ENCODE data around the gene HOXA13. TPM values are rescaled to one million over a fixed set of nuclear protein-coding genes. Genes with fewer than 3 reads are reported as not detected.

HOXA13 gene
- total RNA-seq, 1 experiment from 2014 or later = 3.4 TPM

DNA sequence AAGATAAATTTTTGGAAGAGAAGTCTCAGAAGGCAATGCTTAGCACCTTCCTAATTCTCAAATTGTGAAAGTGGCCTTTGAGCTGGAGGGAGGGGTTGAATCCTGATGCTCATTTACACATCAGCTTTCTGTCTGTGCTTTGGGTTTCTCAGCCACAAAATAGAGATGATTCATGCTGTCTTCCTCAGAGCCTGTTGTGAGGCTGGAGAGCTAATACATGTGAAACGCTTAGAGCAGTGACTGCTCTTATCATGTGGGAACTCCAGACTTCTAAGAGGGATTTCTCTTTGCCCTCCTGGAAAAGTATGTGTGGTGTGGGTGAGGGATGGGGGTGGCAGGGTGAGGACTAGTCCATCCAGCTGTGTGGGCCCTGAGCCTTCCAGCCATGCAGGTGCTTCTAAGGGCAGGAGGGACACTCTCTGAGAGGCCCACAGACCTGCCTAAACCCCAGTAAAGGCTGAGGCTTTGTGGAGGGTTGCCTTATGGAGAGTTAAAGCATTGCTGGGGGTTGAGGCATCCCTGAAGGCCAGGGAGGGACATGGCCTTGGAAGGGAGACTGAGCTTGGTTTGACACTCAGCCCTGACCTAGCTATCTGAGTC is 37.9 kb upstream of the HOXA13 start:
- DNase-seq (ENCODE audit: low read depth) = peak; percentile 83

DNA sequence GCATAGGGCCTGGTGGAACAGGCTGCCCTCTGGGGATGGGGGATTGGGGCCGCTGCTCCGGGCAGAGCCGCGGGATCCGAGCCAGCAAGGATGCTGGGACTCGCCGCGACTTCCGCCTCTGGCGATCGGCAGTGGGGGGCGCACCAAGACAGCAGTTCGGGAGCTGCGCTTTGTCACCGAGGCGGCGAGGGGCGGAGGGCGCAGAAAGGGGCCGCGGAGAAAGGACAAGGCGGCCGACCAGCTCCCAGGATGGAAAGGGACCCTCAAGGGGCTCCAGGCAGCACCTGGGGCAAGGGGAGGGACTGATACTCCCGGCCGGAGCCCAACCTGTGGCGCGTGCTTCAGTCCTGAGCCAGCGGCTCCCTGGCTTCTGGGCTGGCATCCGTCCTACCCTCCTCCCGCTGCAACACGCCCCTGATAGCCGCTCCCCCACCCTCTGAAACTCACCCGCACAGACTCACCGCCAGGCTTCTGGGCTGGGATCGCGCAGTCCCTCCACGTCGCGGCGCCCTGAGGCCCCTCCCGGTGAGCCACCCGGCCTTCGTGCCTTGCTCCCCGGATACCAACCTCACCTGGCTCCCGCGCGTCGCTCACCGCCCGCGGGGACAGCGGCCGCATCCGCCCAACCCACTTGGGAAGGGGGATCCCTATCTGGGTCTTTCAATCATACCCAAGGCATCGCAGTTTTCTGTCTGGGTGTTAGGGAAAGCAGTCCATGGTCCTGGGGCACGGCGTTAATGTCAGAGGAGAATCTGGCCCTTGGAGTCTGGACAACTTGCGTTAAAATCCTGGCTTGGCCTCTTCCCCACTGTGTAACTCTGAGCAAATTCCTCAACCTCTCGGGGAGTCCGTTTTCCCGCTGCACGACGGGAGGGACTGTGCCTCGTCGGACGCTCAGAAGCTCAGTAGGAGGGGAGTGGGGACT is 35.8 kb upstream of the HOXA13 start:
- DNase-seq (ENCODE audit: low read depth) = peak; percentile 56

DNA sequence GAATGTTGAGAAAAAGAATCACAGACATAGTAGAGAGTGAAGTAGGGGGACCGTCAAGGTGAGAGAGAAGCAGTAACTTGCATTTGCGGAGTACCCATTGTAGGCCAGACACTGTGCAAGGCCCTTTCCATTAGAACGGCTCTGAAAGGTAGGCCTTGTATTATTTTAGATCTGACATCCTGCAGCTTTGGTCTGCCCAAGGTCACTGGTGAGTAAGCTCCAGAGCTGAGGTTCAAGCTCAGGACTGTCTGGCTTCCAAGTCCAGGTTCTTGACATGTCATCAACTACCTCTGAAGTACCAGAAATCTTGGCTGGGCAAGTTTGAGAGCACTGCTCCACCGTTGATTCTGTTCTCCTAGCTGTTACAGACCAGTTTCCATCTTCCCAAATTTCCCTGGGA is 29.6 kb upstream of the HOXA13 start:
- no peak for DNase-seq (ENCODE audit: low read depth)

DNA sequence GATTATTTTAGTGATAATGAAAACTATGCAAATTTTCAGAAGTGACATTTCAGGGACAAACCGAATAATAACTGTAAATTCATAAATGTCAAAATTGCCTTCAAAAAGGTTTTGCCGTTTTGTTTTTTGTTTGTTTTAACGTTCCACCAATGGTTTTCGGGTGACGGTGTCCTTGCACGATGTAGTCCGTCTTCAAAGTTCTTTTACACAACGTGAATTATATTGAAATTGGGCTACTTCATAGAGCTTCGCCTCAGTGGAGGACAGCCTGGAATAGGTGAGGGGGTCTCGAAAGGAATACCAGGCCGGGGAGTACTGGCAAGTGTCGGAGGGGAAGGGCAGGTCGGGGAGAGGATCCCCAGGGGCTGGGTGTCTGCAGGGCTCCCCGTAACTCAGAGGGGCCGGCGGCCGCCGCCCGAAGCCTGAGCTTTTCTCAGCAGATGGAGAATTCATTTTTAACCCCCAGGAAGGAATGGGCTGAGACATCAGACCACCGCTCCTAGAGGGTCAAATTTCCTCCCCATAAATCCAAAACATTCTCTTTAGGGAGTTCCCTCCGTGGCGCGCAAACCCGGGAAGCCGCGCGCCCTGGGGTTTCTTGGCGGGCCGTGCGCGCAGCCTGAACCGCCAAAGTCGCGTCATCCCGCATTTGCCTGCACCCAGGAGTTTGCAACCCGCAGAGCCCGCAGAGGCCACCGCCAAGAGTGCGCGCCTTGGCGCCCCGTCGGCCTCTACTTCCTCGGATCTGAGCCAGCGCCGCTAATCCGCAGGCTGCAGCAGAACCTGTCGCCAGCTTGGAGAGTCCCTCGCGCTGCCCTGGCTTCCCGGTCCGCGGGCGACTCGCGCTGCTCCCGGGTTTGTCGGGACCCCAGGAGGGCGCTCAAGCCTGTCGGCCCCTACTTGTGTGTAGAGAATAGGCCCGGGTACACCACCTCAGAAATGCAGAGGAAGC is 25.4 kb upstream of the HOXA13 start:
- DNase-seq (ENCODE audit: low read depth) = no peak

DNA sequence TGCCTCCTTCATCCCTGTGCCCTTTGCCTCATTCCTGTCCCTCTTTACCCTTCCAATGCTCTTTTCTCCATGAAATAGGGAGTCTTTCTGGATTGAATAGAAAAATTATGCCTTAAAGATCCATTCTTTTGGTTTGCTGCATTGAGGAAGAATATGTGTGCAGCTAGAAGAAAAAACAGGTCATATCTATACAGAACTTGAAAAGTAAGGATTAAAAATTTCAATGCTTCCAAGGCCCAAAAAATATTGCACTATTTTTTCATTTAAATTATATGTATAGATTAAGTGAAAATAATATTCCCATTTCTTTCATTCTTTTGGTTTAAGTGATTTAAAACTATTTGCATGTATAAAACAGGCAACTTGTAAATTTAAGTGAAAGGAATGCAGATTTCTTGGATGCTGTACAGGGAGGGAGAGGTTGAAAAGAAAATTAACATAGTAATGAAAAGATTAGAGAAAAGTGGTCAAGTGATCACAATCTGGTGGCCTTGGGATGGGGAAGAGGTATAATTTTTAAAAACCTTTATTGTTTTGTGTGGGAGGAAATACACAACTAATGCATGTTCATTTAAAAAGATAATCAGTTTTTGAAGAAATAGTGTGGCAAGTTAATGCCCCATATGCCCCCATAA is 24.2 kb upstream of the HOXA13 start:
- no peak for DNase-seq (ENCODE audit: low read depth)

DNA sequence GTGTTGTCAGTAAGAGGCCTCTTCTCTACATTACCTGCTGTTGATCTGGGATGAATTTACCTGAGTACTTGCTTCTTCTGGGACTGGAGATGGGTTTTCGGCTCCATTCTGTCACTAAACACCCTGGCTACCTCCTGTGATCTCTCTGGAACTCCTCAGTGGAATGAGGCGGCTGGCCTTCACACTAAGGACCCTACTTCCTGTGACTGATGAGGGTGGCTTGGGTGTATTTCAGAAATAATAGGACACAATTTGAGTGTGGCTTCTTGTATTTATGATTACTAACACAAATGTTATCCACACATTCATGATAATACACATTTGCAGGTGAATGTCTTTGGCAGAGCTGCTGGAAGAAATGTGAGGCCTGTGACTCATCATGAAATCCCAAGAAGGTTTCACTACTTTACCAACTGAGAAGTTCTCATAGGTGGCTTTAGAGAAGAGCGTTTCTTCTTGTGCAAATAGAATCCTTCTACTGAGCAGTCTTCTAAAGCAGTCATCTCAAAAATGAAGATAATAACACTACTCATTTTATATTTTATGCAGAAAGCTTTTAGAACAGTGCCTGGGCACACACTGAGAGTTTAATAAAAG is 21.4 kb upstream of the HOXA13 start:
- DNase-seq (ENCODE audit: low read depth) = peak; percentile 46

DNA sequence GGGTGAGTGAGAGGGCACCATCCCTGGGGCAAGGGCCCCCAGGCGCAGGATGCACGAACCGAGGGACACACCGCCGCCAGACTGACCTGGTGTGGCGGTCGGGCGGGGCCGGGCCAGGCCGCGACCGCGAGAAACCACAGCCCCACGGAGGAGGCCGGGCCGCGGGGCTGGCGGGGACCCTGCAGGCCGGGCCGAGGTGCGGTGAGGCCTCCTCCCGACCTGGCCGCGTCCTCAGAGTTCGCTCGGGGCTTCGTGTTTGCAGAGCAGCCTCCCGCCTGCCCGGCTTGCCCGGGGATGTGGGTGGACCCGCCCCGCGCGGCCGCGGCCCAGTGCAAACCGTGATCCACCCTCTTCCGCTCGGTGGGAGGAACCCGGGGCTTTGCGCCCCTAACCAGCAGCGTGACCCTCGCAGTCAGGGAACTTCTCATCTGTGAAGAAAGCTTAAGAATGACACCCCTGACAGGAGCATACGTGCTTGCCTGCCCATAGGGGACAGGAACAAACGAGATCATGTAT is 20.6 kb upstream of the HOXA13 start:
- DNase-seq (ENCODE audit: low read depth) = no peak

DNA sequence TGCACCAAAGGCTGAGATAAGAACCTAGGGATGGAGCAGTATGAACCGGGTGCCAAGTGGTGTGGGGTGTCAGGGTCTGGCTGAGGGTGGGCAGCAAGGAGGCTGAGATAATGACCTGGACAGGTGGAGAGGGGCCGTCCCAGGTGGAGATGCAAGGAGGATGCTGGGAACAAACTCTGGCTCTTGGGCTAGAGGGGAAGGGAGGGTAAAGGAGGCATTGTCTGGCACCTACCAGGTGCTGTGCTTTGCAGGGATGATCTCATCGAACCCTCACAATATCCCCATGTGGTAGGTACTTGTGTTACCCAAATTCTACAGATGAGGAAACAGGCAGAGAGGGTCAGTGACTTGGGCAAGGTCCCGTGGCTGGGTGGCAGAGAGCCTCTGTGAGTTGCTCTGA is 19.9 kb upstream of the HOXA13 start:
- DNase-seq (ENCODE audit: low read depth) = no peak

DNA sequence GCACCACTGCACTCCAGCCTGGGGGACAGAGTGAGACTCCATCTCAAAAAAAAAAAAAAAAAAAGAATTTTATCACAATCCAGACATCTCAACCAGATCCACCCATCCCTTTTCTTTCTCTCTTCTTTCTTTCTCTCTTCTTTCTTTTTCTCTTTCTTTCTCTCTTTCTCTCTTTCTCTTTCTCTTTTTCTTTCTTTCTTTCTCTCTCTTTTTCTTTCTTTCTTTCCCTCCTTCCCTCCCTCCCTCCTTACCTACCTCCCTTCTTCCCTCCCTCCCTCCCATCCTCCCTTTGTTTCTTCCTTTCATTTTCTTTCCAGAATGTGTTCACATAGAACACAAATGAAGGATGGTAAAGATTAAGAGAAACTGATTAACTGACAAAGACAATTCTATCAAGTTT is 18.1 kb upstream of the HOXA13 start:
- DNase-seq (ENCODE audit: low read depth) = no peak

DNA sequence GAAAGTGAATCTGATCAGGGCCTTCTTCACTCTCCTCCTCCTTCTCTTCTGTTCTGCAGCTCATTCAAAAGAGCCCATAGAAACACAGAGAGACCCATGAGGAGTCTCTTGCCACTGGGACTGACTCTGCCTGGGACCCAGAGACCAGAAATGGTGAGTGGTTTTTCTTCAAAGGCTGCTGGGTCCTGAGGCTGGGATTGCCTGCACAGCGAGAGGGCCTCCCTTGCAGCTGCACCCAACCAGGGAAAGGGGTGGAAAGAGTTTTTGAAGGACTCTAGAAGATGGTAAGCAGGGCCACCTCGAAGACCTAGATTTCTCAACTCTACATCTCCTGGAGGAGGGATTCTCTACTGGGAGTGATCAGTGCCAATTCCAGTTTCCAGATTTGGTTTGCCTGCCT is 15.5 kb upstream of the HOXA13 start:
- no peak for DNase-seq (ENCODE audit: low read depth)

DNA sequence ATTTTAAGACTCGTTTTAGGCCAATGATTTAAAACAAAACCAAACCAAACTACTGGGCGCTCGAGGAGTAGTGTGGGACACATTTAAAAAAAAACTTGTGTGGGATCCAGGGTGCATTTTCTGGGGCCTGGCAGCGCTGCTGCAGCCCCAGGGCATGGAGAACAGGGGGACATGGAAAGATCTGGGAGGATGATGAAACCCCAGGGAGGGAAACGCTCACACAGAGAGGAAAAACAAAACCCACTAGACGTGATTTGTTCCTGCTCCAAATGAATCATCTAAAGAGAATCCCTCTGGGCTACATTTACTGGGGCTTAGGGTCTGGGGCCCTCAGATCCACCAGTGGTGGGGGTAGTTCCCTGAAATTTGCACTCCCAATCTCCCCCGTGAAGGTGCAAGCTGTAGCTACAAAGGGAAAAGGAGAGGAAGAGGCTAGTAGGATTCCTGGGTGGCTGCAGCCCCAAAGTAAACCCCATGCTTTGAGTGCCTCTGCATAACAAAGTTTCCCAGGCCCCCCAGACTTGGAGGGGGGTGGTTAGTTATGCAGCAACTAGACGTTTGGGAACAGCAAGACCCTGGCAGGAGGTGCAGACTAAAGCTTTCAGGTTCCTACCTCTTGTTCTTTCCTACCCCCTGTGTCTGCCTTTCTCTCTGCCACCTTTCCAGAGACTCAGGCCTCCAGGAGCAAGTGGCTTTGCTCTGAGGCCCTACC is 14.5 kb upstream of the HOXA13 start:
- DNase-seq (ENCODE audit: low read depth) = peak; percentile 31

DNA sequence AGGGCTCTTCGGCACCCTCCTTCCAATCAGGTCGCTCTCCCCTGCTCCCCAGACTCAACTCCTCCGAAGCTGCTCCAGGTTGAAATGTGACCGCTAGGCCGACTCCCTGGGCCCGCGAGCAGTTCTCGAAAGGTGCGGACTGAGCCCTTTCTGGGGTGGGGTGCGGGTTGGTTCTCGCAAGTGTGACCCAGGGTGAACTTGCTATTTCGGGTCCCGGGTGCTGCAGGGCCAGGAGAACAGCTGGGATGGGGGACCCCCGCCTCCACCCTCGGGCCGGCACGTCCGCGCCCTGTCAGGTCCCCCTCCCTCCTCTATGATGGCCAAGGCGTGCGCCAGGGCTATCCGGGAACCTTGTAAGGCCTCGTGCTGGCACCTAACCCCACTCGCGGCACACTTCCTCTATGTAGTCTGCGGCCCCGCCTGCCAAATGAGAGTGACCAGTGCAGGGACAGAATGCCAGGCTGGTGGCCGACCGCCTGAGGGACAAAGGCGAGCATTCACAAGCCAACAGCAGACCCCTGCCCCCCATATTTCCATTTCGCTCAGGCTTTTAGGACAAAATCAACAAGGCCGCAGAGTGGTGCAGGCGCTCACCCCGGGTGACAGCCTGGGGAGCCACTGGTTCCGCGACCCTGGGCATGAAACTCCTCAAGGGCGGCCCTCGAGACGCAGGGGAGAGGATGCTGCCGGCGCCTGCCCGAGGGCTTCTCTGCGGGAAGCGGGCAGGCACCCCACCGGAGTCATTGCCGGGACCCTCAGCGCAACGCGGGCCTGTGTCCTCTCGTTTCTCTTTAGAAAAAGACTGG is 13.7 kb upstream of the HOXA13 start:
- DNase-seq (ENCODE audit: low read depth) = no peak

DNA sequence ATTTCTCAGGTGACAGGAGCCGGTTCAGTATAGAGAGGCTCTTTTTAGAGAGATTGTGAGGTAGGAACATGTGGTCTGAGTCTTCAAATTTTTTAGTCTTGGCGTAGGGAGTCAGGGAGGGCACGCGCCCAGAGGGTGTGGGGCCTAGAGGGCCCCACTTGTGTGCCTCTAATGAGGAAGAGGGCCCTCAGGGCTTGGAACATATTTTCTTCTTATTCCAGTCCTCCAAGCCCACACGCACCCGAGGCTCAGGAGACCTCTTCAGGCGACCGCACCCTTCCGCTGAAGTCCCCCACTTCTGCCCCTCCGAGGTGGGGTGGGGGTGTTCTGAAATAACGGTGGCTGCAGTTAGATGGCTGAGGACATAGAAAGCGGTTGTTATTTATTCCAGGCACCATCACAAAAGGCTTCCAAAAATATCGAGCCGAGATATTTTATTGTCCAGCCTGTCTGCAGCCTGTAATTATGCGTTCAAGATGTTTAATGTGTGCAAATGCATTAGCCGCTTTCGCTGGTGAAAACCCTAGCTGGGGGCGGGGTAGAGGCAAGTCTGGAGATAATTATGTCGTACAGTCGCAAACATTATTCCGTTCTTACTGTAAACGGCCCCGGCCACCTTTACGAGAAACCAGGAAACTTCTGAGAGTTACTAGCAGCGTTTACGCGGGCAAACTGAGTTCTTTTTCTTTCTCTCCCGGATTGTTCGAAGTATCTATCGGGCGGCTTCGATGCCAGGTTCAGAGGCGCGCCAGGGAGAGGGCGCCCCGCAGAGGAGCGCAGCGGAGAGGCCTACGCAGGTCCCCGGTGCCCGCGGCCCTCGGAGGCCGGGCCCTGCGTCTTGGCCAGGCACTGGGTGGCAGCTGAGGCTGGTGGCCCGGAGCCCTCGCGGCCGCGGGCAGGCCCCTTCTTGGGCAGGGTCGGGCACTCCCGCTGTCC is 12.9 kb upstream of the HOXA13 start:
- DNase-seq (ENCODE audit: low read depth) = no peak

DNA sequence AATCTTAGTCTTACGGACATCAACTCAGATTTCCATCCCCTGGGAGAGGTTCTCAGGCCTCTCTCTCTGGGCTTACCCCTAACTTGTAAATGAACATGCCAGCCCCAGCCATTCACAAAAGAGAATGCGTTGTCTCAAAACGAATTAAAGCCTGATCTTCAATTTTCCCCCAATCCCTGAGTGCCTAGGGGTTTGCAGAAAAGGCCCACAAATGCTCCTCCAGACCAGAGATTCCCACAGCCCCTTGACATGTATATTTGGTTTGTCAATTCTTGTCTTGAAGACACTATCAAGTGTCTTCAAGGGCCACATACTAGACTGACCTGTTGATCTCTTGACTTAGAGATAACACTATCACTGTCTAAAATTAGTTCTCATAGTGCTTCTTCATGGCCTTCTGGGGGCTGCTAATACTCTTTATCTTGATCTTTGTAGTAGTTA is 11.9 kb upstream of the HOXA13 start:
- no peak for DNase-seq (ENCODE audit: low read depth)

DNA sequence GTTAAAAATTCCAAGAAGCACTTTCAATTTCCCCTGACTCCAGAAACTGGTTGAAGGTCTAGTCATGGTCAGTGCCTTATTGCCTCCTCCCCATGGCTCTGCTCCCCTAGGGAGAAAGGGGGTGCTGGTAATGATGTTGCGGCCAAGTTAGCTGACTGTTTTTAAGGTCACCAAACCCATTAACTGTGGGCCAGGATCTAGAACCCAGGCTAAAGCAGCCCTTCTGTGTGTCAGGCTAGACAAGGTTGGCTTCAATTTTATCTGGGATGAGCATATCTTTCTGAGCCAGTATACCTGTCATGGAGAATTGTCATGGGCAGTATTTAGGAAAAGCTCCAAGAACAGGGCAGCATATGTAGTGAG is 11.2 kb upstream of the HOXA13 start:
- no peak for DNase-seq (ENCODE audit: low read depth)

DNA sequence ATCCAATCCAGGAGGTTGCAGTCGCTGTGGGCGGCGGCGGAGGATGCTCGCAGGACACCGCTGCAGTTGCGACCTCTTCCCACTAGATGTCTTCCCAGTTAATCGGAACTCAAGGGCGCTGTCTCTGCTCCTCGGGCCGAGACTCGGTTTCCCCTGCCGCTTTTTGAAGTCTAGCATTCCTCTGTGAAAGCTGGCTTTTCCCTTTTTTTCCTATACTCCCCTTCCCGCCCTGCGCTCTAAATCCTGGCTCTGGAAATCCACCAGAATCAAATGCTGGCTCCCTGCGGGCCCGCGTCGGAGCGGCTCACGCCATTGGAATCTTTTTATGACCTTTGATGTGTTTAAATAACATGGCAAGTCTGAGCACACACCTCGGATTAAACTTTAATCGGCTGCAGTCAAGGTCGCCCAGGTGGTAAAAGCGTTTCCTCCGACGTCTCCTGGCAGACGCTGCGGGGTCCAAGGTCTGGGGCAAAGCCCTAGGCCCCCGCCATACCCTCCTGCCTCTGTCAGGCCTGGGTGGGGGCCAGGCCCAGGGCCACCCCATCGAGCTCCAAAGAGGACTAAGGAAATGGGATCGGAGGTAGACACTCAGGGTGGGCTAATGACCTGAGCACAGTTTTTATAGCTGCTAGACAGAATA is 10.7 kb upstream of the HOXA13 start:
- peak; percentile 28 for DNase-seq (ENCODE audit: low read depth)

DNA sequence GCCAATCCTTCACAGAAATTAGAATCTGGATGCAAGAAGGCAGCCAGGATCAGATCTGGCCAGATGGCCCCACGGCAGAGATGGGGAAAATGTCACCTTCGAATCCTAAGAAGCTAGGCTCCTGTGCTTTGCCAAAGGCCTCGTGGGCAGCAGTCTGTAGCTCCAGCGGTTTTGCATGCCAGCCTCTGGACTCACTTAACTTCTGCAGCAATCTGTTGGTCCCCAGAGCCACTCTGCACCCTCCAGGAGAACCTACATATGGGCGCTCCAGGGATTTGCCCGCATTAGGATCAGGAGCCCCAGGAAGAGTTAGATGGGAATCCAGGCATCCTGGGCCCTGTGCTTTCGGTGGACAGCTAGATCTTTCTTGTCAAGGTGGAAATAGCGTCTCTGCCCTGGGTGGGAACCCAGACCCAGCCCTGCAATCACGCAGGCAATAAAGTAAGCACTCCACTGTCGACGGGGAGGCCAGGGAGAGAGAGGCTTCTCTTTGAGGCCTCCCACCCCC is 10.1 kb upstream of the HOXA13 start:
- no peak for DNase-seq (ENCODE audit: low read depth)

DNA sequence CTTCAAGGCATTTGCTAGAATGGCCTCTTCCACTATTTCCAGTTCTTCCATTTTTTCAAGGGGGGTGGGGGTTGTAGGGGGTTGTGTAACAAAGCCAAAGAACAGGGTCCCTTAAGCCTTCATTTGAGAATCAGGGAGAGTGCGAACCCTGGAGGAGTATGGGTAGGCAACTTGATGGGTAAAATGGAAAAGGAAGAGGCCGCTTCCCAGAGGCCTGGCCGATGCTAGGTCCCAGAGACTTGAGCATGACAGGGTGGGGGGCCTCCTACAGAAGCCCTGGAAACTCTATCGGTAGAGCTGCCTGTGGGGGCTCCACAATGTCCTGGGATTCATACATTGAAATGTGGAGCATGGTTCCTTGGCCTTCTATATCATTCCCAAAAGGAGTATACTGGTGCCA is 9.1 kb upstream of the HOXA13 start:
- no peak for DNase-seq (ENCODE audit: low read depth)

Data from M059J (cell line).